GM19099 (cell line): ENCODE measurements around the gene EFCC1.

ENCODE experiments used
- POLR2A ChIP-seq: IDR thresholded peaks from 3 replicates; pipeline ENCODE4 v1.6.1; 2011; ENCODE audit warnings: low read depth; ENCODE audit not compliant: insufficient read length; ENCODE audit errors: extremely low read depth

Gene EFCC1

DNA sequence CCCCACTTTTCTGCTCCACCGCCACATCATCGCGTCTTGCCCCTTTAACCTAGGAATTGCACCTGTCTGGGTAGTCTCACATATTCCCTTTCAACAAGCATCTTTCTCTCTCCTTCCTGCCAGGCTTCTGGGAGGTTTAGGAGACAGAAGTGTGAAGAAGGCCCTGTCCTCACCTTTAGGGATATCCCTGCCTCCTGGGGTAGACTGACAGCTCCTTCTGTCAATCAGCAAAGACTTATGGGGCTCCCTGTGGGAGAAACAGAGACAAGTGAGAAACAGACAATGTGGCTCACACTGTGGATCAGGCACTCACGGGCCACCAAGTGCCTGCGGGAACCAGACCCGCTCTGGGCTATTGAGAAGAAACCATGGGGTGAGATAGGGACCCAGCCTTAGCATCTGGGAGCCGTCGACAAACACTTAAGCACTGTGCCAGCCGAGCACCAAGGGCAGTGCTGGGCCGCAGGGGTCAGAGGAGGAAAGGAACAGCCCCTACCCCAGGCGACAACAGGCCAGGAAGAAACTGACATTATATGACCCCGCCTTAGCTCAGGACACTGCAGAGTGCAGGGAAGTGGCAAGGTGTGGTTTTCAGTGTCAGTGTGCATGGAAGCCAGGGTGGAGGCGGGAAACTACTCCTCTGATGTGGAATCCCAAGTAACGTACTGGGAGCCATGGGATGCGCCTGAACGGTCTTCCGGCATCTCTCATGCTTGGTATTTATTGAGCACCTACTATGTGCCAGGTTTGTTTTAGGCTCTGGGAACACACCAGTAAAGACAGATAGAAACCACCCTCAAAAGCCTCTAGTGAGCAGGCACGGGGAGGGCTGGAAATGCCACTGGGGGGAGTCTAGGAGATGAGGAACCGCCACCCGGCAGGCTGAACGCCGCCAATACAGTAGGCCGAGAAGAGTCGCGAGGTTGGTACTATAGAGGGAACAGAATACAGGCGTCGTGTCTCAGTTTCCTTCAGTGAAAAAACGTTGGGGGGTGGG is 1.8 kb downstream of the EFCC1 start:
- no peak for TF ChIP-seq POLR2A

DNA sequence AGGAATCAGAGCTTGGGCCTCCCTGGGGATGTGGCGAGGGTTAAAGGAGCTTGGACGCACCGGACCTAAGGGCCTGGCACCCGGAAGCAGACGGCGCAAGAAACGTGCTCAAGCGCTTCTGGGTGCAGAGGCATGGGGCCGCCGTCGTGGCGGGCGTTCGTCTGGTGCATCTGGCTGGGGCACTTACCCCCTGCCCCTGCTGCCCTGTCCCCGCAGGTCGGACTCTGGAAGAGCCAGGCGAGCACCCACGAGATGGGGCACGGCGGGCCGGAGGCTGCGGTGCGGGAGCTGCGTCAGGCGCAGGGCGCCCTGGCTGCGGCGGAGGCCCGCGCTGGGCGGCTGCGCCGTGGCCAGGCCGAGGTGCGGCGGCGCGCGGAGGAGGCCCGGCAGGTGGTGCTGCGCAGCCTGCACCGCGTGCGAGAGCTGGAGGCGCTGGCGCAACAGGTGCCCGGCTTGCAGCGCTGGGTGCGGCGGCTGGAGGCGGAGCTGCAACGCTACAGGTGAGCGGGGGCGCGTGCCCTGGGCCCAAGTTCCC is 2.5 kb downstream of the EFCC1 start:
- TF ChIP-seq POLR2A = no peak

GRCh38 chr3:129004639-129005295 is 3.7 kb downstream of the EFCC1 start:
- no peak for TF ChIP-seq POLR2A

- TF ChIP-seq POLR2A = no peak
Measured at GRCh38 chr3:129005526-129006303, 4.6 kb downstream of the EFCC1 start.

DNA sequence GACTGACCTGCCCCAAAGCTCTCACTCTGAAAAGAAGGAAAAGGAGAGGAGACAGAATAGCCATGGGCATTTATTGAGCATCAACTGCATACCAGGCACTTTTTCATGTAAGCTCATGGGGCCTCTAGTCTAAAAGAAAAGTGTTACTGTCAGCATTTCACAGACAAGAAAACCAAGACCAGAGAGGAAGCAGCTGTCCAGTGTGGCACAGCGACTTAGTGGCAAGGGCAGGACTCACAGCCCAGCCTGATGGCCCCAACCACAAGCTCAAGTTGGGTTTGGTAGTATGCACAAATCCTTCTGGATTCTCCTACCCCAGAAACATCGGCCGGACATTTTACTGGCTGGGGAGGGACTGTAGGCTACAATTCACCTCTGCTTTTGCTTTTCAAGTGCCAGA is 5.8 kb downstream of the EFCC1 start:
- TF ChIP-seq POLR2A = no peak

- TF ChIP-seq POLR2A = no peak
Measured at GRCh38 chr3:129007792-129008191, 6.7 kb downstream of the EFCC1 start.

DNA sequence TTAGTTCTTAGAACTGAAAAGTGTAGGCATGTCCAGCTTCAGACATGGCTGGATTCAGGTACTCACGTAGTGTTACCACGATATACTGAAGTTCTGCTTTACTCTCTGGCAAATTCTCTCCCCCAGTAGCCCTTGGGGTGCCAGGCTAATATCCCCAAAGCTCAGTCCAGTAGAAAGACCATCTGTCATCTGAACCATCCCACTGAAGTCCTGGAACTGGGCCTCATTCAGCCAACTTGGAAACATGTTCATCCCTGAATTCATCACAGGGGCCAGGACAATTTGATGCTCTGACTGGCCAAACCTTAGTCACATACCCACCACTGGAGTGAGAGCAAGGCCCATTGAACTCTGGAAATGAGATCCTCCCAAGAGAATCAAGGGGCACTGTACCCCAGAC is 8.2 kb downstream of the EFCC1 start:
- TF ChIP-seq POLR2A = no peak

DNA sequence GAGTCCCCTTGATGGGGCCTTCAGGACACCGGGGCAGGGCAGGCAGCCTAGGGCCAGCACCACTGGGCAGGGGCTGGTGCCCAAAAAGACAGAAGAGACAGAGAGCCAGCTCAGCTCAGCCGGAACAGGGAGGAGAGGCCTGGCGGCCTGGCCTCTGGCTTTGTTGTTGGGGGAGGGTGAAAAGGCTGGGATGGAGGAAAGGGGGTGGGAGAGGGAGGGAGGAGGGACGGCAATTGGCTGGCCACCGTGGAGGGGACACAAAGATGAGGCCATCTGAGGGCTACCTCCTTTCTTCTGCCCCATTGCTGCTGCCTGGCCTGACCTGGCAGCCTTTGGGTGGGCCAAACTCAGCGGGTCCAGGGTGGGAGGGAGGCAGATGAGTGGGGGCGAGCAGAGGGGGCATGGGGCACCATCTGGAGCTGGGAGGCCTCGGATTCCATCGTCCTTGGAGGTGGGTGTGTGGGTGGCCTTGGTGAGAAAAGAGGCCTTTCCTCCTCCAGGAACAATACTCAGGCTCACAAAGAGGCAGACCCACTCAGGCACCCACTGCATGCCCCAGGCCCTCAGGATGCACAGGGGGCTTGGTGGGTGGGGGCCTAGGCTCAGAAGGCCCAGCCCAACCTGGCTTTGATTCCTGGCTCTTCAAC is 9.3 kb downstream of the EFCC1 start:
- no peak for TF ChIP-seq POLR2A

- TF ChIP-seq POLR2A = no peak
Measured at GRCh38 chr3:129013491-129013891, 12.4 kb downstream of the EFCC1 start.

DNA sequence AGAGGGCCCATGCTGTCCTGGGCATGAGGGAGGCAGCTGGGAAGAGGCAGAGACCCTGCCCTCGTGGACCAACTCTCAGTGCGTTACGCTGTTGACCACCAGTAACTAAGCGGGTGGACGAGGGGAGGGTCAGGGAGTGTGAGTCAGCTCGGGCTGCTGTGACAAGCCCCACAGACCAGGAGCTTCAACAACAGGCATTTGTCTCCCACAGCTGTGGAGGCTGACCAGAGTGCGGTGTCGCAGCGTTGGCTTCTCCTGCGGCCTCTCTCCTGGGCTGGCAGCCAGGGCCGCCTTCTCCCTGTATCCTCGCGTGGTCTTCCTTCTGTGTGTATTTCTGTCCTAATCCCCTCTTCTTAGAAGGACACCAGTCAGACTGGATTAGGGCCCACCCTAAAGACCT is 13.0 kb downstream of the EFCC1 start:
- no peak for TF ChIP-seq POLR2A

DNA sequence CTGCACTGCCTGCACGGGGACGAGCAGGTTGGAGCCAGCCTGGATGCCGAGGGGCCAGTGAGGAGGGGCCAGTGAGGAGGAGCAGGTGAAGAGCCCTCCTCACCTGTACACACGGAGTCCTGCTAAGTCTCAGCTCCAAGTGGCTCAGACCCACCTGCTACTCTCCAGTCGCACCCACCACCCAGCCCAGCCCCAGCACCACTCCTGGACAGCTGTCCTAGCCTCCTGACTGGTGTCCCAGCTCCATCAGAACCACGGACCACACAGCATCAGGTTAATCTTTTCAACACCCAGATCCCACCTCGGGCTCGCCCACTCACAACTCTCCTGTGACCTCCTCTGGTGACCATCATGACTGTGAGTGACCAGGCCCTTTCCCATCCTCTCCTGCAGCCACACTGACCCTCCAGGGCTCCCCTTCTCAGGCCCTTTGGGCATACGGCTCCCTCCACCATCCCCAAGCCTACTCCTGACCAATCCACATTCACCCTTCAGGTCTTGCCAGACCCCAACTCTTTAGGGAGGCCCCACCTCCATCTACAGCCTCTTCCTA is 13.8 kb downstream of the EFCC1 start:
- no peak for TF ChIP-seq POLR2A

DNA sequence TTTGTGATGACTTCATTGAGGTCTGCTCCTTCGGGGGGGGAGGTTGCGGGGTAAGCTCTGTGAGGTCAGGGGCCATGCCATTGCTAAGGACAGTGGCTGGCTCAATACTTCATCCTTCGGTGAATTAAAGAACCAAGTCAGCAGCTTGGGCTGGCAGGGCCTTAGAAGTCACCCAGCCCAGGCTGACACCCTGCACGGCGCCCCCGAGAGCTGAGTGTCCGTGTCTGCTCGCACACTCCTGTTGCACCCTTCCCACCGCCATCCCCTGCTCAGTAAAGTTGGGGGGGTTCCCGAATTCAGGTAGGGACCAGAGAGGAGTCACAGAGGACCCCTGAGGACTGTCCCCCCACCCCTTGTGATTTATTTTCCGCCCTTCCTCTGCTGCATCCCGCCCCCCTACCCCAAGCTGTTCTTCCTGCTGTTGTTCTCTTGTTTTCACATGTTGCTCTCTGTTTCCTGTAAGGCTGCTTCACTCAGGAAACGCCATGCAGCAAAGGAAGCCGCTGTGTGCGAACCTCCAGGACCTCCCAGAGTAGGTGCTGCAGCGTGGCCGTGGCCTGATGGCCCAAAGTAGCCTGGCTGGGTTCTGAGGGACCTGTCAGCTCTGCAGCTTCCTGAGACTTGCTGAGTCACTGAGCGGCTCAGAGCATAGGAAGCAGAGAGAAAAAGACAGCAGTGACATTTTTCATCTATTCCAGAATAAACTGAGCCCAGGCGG is 14.4 kb downstream of the EFCC1 start:
- TF ChIP-seq POLR2A = no peak

DNA sequence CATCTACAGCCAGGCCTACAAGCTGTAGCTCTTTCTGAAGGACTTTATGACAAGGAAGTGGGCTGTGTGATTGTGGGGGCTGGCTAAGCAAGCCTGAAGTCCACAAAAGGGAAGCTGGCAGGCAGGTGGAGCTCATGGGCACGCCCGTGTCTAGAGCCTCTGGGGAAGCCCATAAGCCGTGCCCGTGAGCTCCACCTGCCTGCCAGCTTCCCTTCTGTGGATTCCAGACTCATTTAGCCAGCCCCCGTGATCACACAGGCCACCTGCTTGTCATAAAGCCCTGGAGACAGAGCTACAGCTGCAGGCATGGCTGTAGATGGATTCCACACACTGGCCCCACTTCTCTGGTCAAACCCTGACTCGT is 15.2 kb downstream of the EFCC1 start:
- no peak for TF ChIP-seq POLR2A

DNA sequence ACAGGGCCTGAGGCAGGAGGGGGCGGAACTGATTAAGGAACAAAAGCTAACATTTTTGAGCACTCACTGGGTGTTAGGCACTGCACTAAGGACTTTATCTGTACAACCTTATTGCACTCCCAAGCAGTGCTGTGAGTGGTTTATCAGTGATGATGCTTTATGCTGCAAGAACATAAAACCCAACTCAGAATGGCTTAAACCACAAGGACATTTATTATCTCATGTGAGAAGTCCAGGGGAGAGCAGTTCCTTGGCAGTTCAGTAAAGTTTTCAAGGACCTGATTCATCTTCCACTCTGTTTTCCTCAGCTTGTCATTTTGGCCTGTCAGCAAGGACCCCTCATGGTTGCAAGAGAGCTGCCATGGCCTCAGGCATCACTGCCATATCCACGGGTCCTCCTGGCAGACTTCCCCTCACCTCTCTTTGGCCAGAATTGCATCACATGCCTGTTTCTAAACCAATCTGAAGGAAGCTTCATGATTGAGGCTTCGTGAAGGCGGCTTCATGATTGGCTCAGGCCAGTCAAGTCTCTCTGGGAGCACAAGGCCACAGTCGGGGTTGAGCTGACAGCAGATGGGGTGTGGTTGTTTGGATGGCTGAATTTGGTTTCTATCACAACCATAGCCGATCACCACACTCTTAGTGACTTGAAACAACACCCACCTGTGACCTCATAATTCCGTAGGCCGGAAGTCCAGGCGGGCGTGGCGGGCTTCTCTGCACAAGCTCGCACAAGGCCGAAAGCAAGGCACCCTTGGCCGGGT is 15.8 kb downstream of the EFCC1 start:
- TF ChIP-seq POLR2A = no peak

- no peak for TF ChIP-seq POLR2A
Measured at GRCh38 chr3:129017484-129017899, 16.4 kb downstream of the EFCC1 start.
